SK-N-SH (cell line): ENCODE data around the gene DMGDH. TPM values are rescaled to one million over a fixed set of nuclear protein-coding genes. Genes with fewer than 3 reads are reported as not detected.

Source experiments
- CTCF ChIA-PET: fragments of 300-600, 350-600 bp; formaldehyde crosslinking; extraction: SDS; loops from one replicate; lab custom pipeline; 2021; lab: Yijun Ruan, JAX
- POLR2A ChIA-PET: fragments of 350-600 bp; sonication (Branson Sonifier 250); formaldehyde crosslinking; extraction: SDS; loops from one replicate; lab custom pipeline; 2020; ENCODE audit warnings: antibody characterized with exemption, inconsistent platforms; lab: Yijun Ruan, JAX
- DNase-seq: peaks from one replicate; pipeline ENCODE4 v3.0.0; 2012
- H2AFZ ChIP-seq: fragments of 200-600 bp; sonication (generic); 2 replicates; pipeline ENCODE4 v1.8.1; 2016; ENCODE audit warnings: antibody characterized with exemption, mild to moderate bottlenecking, low read depth
- H3F3A ChIP-seq: fragments of 200-600 bp; sonication (generic); replicated peaks from 2 replicates; pipeline ENCODE3; 2016; ENCODE audit warnings: antibody characterized with exemption, mild to moderate bottlenecking; ENCODE audit not compliant: insufficient read depth
- H3K27ac ChIP-seq, 2 experiments: fragments of 200-500 bp in 1 of 2; fragments of 200-600 bp in 1 of 2; sonication (Bioruptor generic) in 1 of 2; sonication (generic), shearing (Covaris generic) in 1 of 2; 2 replicates each; pipeline versions ENCODE4 v1.5.1 to v1.6.1; 2014 to 2016; ENCODE audit warnings: low read depth in 2 of 2, inconsistent platforms in 1 of 2, low read length in 1 of 2, mild to moderate bottlenecking in 1 of 2, mixed read lengths in 1 of 2
- H3K27me3 ChIP-seq: fragments of 200-600 bp; sonication (generic), shearing (Covaris generic); 2 replicates; pipeline ENCODE4 v1.6.1; 2016; ENCODE audit warnings: mixed run types; ENCODE audit not compliant: insufficient read depth
- H3K36me3 ChIP-seq, 2 experiments: fragments of 200-500 bp in 1 of 2; fragments of 200-600 bp in 1 of 2; sonication (Bioruptor generic) in 1 of 2; sonication (generic) in 1 of 2; replicated peaks in 1 of 2; 2 replicates each; pipeline versions ENCODE3 to v1.5.1; 2014 to 2016; ENCODE audit warnings: low read length in 1 of 2, mild to moderate bottlenecking in 1 of 2; ENCODE audit not compliant: insufficient read depth in 2 of 2, control insufficient read depth in 1 of 2
- H3K4me1 ChIP-seq, 2 experiments: fragments of 200-500 bp in 1 of 2; fragments of 200-600 bp in 1 of 2; sonication (Bioruptor generic) in 1 of 2; sonication (generic), shearing (Covaris generic) in 1 of 2; 2 replicates each; pipeline versions ENCODE4 v1.5.1 to v1.6.1; 2014 to 2016; ENCODE audit warnings: low read depth in 1 of 2, low read length in 1 of 2, mixed run types in 1 of 2; ENCODE audit not compliant: insufficient read depth in 2 of 2, control insufficient read depth in 1 of 2
- H3K4me2 ChIP-seq: fragments of 200-600 bp; sonication (generic), shearing (Covaris generic); 2 replicates; pipeline ENCODE4 v1.6.1; 2017; ENCODE audit warnings: mixed run types
- H3K4me3 ChIP-seq, 2 experiments: fragments of 200-500 bp in 1 of 2; fragments of 200-600 bp in 1 of 2; sonication (Bioruptor generic) in 1 of 2; sonication (generic), shearing (Covaris generic) in 1 of 2; 2 replicates each; pipeline versions ENCODE4 v1.5.1 to v1.8.1; 2014 to 2016; ENCODE audit warnings: low read depth in 2 of 2, inconsistent platforms in 1 of 2, low read length in 1 of 2, mild to moderate bottlenecking in 1 of 2, mixed read lengths in 1 of 2, moderate library complexity in 1 of 2
- H3K79me2 ChIP-seq: fragments of 200-600 bp; sonication (generic); 2 replicates; pipeline ENCODE4 v1.8.1; 2017; ENCODE audit warnings: mild to moderate bottlenecking; ENCODE audit not compliant: insufficient read depth
- H3K9ac ChIP-seq: fragments of 200-600 bp; sonication (generic); 2 replicates; pipeline ENCODE4 v1.6.1; 2017; ENCODE audit warnings: mixed run types
- H3K9me2 ChIP-seq: fragments of 200-600 bp; sonication (generic); 2 replicates; pipeline ENCODE4 v1.6.1; 2017; ENCODE audit warnings: mixed run types
- H3K9me3 ChIP-seq: fragments of 200-600 bp; sonication (generic); 2 replicates; pipeline ENCODE4 v1.6.1; 2017; ENCODE audit warnings: mixed run types, mild to moderate bottlenecking, moderate library complexity
- H4K20me1 ChIP-seq: fragments of 200-600 bp; sonication (generic); 2 replicates; pipeline ENCODE4 v1.6.1; 2017; ENCODE audit warnings: mild to moderate bottlenecking, mixed run types; ENCODE audit not compliant: insufficient read depth
- CHD2 ChIP-seq: fragments of 150-350 bp; IDR thresholded peaks from 2 replicates; pipeline ENCODE4 v1.6.1; 2018; ENCODE audit warnings: low read length; ENCODE audit not compliant: partially characterized antibody
- EZH2phosphoT487 ChIP-seq: fragments of 200-600 bp; sonication (generic); IDR thresholded peaks from 2 replicates; pipeline ENCODE4 v1.6.1; 2017; ENCODE audit warnings: low read depth, mixed run types, mild to moderate bottlenecking, antibody characterized with exemption, moderate library complexity, borderline replicate concordance
- MEF2A ChIP-seq: IDR thresholded peaks from 2 replicates; pipeline ENCODE4 v1.4.0; 2012; ENCODE audit warnings: low read depth, borderline replicate concordance
- NRF1 ChIP-seq: IDR thresholded peaks from 2 replicates; pipeline ENCODE4 v1.6.1; 2012; ENCODE audit warnings: low read depth, mild to moderate bottlenecking, low read length
- POLR2AphosphoS5 ChIP-seq: IDR thresholded peaks from 2 replicates; pipeline ENCODE4 v1.6.1; 2012; ENCODE audit warnings: low read depth, low read length
- RAD21 ChIP-seq: IDR thresholded peaks from 2 replicates; pipeline ENCODE4 v1.6.1; 2012; ENCODE audit warnings: mild to moderate bottlenecking, low read length
- RCOR1 ChIP-seq: fragments of 150-350 bp; IDR thresholded peaks from 2 replicates; pipeline ENCODE4 v1.6.1; 2017; ENCODE audit warnings: antibody characterized with exemption, low read length
- SIN3A ChIP-seq: IDR thresholded peaks from 2 replicates; pipeline ENCODE4 v1.6.1; 2012; ENCODE audit warnings: low read depth, mild to moderate bottlenecking, low read length, moderate library complexity, borderline replicate concordance
- TAF1 ChIP-seq: IDR thresholded peaks from 2 replicates; pipeline ENCODE4 v1.6.1; 2012; ENCODE audit warnings: low read depth, mild to moderate bottlenecking, low read length, moderate library complexity, borderline replicate concordance
- TEAD4 ChIP-seq: IDR thresholded peaks from 2 replicates; pipeline ENCODE4 v1.4.0; 2012; ENCODE audit warnings: mild to moderate bottlenecking, borderline replicate concordance; ENCODE audit not compliant: insufficient read depth
- WGBS: methylation state at CpG from one replicate; pipeline ENCODE4 v1.1.6; 2017; ENCODE audit warnings: low lambda C conversion rate; 5-methylcytosine and 5-hydroxymethylcytosine counted together
- polyA plus RNA-seq, 3 experiments: library from polyadenylated mRNA; depleted of rRNA; stranded (reverse); fragments of >200 nt; gene quantifications; 2 replicates each; pipeline ENCODE4 v1.2.3, GENCODE V29; 2012
- TF ChIP-seq, protein P1 (sequence below): fragments of 150-350 bp; IDR thresholded peaks from 2 replicates; pipeline ENCODE4 v1.6.1; 2017; ENCODE audit warnings: antibody characterized with exemption, low read length, low read depth, borderline replicate concordance
- TF ChIP-seq, protein P2 (sequence below): IDR thresholded peaks from 2 replicates; pipeline ENCODE4 v1.6.1; 2012; ENCODE audit warnings: mild to moderate bottlenecking, low read depth, low read length, moderate library complexity

Gene DMGDH
- polyA plus RNA-seq, 1 of the 3 experiments (the other 2 are of a cell fraction) = 0.56 TPM

DNA sequence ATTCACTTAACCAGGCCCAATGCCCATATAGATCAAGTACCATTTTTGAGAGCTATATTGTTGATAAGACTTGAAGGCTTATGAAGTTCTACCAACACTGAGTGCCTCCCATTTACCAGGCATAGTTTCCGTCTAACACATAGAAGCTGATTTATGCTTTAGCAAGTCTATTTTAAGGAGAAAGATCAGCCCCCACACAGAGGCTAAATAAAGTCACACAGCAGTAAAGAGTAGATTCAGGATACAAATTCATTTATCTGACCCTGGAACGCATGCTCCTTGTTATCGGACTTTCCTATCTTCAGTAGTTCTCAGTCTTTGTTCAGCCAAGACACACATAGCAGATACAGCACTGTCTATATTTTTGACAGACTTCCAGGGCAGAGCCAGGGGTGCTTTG is 34.2 kb downstream of the DMGDH start (continued):
- TF ChIP-seq EZH2phosphoT487 (no peak), MEF2A (no peak)

DNA sequence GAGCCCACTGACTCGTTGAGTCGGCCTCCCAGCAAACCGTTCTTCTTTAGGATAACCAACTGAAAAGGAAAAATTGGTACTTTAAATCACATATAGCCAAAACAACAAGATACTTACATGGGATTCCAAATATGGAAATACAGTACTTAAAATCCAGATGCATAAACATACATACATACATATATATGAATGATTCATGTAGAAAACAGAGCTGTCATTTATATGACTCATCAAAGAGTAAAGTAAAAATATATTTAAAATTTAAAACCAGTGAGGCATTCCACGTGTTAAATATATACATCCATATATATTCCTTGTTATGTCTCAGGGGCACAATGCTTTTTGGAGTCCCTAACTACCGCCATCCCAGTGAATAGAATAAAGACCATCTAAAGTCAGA is 36.7 kb downstream of the DMGDH start:
- H3K4me1 ChIP-seq = peaks cover 0 to 12% of the 10 kb centered on the region in 2 experiments; a peak in 2 of 4 replicates
- no peaks in the 10 kb centered on the region for H3K9me2 ChIP-seq
- H3F3A ChIP-seq = no peaks in the 10 kb centered on the region
- H3K79me2 ChIP-seq = no peaks in the 10 kb centered on the region
- H3K27me3 ChIP-seq = no peaks in the 10 kb centered on the region
- H4K20me1 ChIP-seq = no peaks in the 10 kb centered on the region
- no peaks in the 10 kb centered on the region for H3K36me3 ChIP-seq
- H3K27ac ChIP-seq = no peak overlapping the region
- POLR2A ChIA-PET = no interaction called here
- CTCF ChIA-PET = interaction anchor here (3.2 kb wide), 1 partner anchor 8 kb away, joined by 32 read pairs; no protein-coding TSS in a partner anchor
- H3K9me3 ChIP-seq = no peaks in the 10 kb centered on the region
- H3K9ac ChIP-seq = no peak overlapping the region
- TF ChIP-seq, protein P1, sequence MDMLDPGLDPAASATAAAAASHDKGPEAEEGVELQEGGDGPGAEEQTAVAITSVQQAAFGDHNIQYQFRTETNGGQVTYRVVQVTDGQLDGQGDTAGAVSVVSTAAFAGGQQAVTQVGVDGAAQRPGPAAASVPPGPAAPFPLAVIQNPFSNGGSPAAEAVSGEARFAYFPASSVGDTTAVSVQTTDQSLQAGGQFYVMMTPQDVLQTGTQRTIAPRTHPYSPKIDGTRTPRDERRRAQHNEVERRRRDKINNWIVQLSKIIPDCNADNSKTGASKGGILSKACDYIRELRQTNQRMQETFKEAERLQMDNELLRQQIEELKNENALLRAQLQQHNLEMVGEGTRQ = no peak
- no peak for TF ChIP-seq POLR2AphosphoS5
- no peak for TF ChIP-seq TAF1
- no peak for TF ChIP-seq RAD21
- TF ChIP-seq TEAD4 = no peak
- TF ChIP-seq, protein P2, sequence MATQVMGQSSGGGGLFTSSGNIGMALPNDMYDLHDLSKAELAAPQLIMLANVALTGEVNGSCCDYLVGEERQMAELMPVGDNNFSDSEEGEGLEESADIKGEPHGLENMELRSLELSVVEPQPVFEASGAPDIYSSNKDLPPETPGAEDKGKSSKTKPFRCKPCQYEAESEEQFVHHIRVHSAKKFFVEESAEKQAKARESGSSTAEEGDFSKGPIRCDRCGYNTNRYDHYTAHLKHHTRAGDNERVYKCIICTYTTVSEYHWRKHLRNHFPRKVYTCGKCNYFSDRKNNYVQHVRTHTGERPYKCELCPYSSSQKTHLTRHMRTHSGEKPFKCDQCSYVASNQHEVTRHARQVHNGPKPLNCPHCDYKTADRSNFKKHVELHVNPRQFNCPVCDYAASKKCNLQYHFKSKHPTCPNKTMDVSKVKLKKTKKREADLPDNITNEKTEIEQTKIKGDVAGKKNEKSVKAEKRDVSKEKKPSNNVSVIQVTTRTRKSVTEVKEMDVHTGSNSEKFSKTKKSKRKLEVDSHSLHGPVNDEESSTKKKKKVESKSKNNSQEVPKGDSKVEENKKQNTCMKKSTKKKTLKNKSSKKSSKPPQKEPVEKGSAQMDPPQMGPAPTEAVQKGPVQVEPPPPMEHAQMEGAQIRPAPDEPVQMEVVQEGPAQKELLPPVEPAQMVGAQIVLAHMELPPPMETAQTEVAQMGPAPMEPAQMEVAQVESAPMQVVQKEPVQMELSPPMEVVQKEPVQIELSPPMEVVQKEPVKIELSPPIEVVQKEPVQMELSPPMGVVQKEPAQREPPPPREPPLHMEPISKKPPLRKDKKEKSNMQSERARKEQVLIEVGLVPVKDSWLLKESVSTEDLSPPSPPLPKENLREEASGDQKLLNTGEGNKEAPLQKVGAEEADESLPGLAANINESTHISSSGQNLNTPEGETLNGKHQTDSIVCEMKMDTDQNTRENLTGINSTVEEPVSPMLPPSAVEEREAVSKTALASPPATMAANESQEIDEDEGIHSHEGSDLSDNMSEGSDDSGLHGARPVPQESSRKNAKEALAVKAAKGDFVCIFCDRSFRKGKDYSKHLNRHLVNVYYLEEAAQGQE = no peak
- TF ChIP-seq MEF2A = no peak
- no peak for TF ChIP-seq RCOR1
- TF ChIP-seq CHD2 = no peak
- no peak for TF ChIP-seq SIN3A
- TF ChIP-seq NRF1 = no peak
- TF ChIP-seq, all 33 proteins: peak for 0
- DNase-seq = no peak
- WGBS = 90% methylated on average over 5 of the region's 5 CpGs
- no peak overlapping the region for H3K4me2 ChIP-seq
- no peak overlapping the region for H3K4me3 ChIP-seq
- no peak overlapping the region for H2AFZ ChIP-seq
